Stomach (tissue), 4 donors: Measurements from ENCODE around the gene CRYGS.

Experiments used
- CTCF ChIP-seq, 7 experiments: fragments of 450-650 bp in 4 of 7; fragments of 200-600 bp in 3 of 7; sonication (generic) in 3 of 7; IDR thresholded peaks; one replicate each; pipeline ENCODE4 v1.5.1; 2016 to 2019; ENCODE audit warnings: antibody characterized with exemption in 7 of 7, control low read depth in 2 of 7, mild to moderate bottlenecking in 1 of 7
- POLR2A ChIP-seq, 4 donors: fragments of 450-650 bp; IDR thresholded peaks; one replicate each; pipeline ENCODE4 v1.6.1; 2016; ENCODE audit warnings: antibody characterized with exemption in 4 of 4, control low read depth in 2 of 4, mild to moderate bottlenecking in 1 of 4, moderate library complexity in 1 of 4

- no peak for TF ChIP-seq CTCF (IDR thresholded peaks at IDR 0.05)
- no peak for TF ChIP-seq POLR2A (IDR thresholded peaks at IDR 0.05)
Measured at GRCh38 chr3:186523022-186523421, 21.2 kb downstream of the CRYGS start.
